ENCODE measurements around the gene MXRA8. TPM values are rescaled to one million over a fixed set of nuclear protein-coding genes. Genes with fewer than 3 reads are reported as not detected.
A peak's percentile ranks its signal among the peaks of the same experiment; 100 is the strongest.

The MXRA8 gene
- total RNA-seq, 6 experiments from 2014 or later: 2.2 to 11.9 (median 3.3) TPM

- no peaks in the 10 kb centered on the region for H3K27me3 ChIP-seq
- H3K4me3 ChIP-seq: peak overlapping the region; percentile 99 to 100 (median 100)
- 53% methylated on average over 6 of the region's 7 CpGs for WGBS (ENCODE audit: insufficient coverage, low coverage, low lambda C conversion rate, missing lambda C conversion rate)
- intact Hi-C loops (cut with DNase I): no loop called here
- peaks cover 0 to 59% (median 17%) of the 10 kb centered on the region in 4 donors for H3K4me1 ChIP-seq
- H3K36me3 ChIP-seq: peaks cover 0 to 50% (median 12%) of the 10 kb centered on the region in 4 donors
- peak overlapping the region in 2 of 3 donors; percentile 76 to 81 for H3K27ac ChIP-seq
- no peak for TF ChIP-seq CTCF (IDR thresholded peaks at IDR 0.05)
- TF ChIP-seq POLR2A (IDR thresholded peaks at IDR 0.05): no peak
- DNase-seq (no peak), ATAC-seq (no peak)
- no peaks in the 10 kb centered on the region for H3K9me3 ChIP-seq
Observed at GRCh38 chr1:1401457-1402010, 43.2 kb upstream of the MXRA8 start.

GRCh38 chr1:1400576-1401456 is 42.5 kb upstream of the MXRA8 start:
- intact Hi-C loops (cut with DNase I): no loop called here
- no peaks in the 10 kb centered on the region for H3K27me3 ChIP-seq
- peak overlapping the region; percentile 58 to 81 (median 76) for H3K27ac ChIP-seq
- ATAC-seq: peak; percentile 68 to 78 (median 72)
- peaks cover 0 to 58% (median 12%) of the 10 kb centered on the region in 4 donors for H3K36me3 ChIP-seq
- DNase-seq: peak; percentile 84 to 94 (median 93)
- H3K4me3 ChIP-seq: peak overlapping the region; percentile 99 to 100 (median 100)
- peaks cover 0 to 53% (median 14%) of the 10 kb centered on the region in 4 donors for H3K4me1 ChIP-seq
- TF ChIP-seq CTCF (IDR thresholded peaks at IDR 0.05) (peak in 1 of 4 donors; percentile 6), POLR2A (IDR thresholded peaks at IDR 0.05) (peak; percentile 48)
- WGBS (ENCODE audit: insufficient coverage, low coverage, low lambda C conversion rate, missing lambda C conversion rate): 26% methylated on average over 21 of the region's 22 CpGs
- no peaks in the 10 kb centered on the region for H3K9me3 ChIP-seq

- ATAC-seq (peak in 2 of 4 donors; percentile 1 to 2), DNase-seq (no peak)
- H3K36me3 ChIP-seq: peaks cover 0 to 58% (median 15%) of the 10 kb centered on the region in 4 donors
- peak overlapping the region; percentile 99 to 100 (median 100) for H3K4me3 ChIP-seq
- intact Hi-C loops (cut with DNase I): no loop called here
- no peaks in the 10 kb centered on the region for H3K27me3 ChIP-seq
- peaks cover 0 to 45% (median 10%) of the 10 kb centered on the region in 4 donors for H3K4me1 ChIP-seq
- H3K27ac ChIP-seq: peak overlapping the region; percentile 58 to 81 (median 76)
- H3K9me3 ChIP-seq: no peaks in the 10 kb centered on the region
- TF ChIP-seq POLR2A (IDR thresholded peaks at IDR 0.05) (no peak), CTCF (IDR thresholded peaks at IDR 0.05) (no peak)
- WGBS (ENCODE audit: insufficient coverage, low coverage, low lambda C conversion rate, missing lambda C conversion rate): 4% methylated on average over 13 of the region's 34 CpGs
Observed at GRCh38 chr1:1399872-1400575, 41.7 kb upstream of the MXRA8 start.

GRCh38 chr1:1399187-1399871 is 41.0 kb upstream of the MXRA8 start, which contains the start of gene CCNL2:
Gene CCNL2 (minus strand): TSS chr1:1399335. CDS start chr1:1399306, 29 bp downstream.
- H3K36me3 ChIP-seq: peaks cover 0 to 58% (median 17%) of the 10 kb centered on the region in 4 donors
- intact Hi-C loops (cut with DNase I): no loop called here
- DNase-seq (peak; percentile 99), ATAC-seq (peak; percentile 87 to 94 (median 90))
- TF ChIP-seq POLR2A (IDR thresholded peaks at IDR 0.05): peak; percentile 68
- peak; percentile 44 to 62 (median 51) for TF ChIP-seq CTCF (IDR thresholded peaks at IDR 0.05)
- no peaks in the 10 kb centered on the region for H3K27me3 ChIP-seq
- H3K27ac ChIP-seq: peak within 1 kb of the TSS; percentile 75 to 81 (median 76)
- H3K4me1 ChIP-seq: peaks cover 0 to 43% (median 9%) of the 10 kb centered on the region in 4 donors
- WGBS (ENCODE audit: insufficient coverage, low coverage, low lambda C conversion rate, missing lambda C conversion rate): 0% methylated on average over 12 of the region's 86 CpGs
- H3K9me3 ChIP-seq: no peaks in the 10 kb centered on the region
- H3K4me3 ChIP-seq: peak within 1 kb of the TSS; percentile 99 to 100 (median 100)
